Measurements from ENCODE around the gene UNK.

UNK gene

GRCh38 chr17:75844530-75845057, 60.0 kb downstream of the UNK start:
- peak overlapping the region; percentile 50 for H3K27ac ChIP-seq (ENCODE audit: low read length)
- peaks cover 23% of the 10 kb centered on the region for H3K36me3 ChIP-seq (replicated peaks; ENCODE audit: low read depth, low read length)
- H3K79me2 ChIP-seq (ENCODE audit: low read length) = no peaks in the 10 kb centered on the region
- TF ChIP-seq CTCF (IDR thresholded peaks at IDR 0.05; ENCODE audit: low read depth, low read length) (no peak), EZH2phosphoT487 (IDR thresholded peaks at IDR 0.05; ENCODE audit: low read depth) (no peak)
- peaks cover 20% of the 10 kb centered on the region for H3K4me1 ChIP-seq (ENCODE audit: low read length)
- no peaks in the 10 kb centered on the region for H3K27me3 ChIP-seq (ENCODE audit: low read depth, low read length)
- peak overlapping the region; percentile 94 for H3K4me2 ChIP-seq (ENCODE audit: low read length)
- peak overlapping the region; percentile 84 for H3K9ac ChIP-seq (ENCODE audit: low read length)
- H3K4me3 ChIP-seq (ENCODE audit: low read length) = peak overlapping the region; percentile 84
- H2AFZ ChIP-seq (ENCODE audit: low read depth, low read length) = no peak overlapping the region
- no peaks in the 10 kb centered on the region for H4K20me1 ChIP-seq (ENCODE audit: insufficient read depth, low read length)
- no peaks in the 10 kb centered on the region for H3K9me3 ChIP-seq (ENCODE audit: insufficient read depth, low read length)

DNA sequence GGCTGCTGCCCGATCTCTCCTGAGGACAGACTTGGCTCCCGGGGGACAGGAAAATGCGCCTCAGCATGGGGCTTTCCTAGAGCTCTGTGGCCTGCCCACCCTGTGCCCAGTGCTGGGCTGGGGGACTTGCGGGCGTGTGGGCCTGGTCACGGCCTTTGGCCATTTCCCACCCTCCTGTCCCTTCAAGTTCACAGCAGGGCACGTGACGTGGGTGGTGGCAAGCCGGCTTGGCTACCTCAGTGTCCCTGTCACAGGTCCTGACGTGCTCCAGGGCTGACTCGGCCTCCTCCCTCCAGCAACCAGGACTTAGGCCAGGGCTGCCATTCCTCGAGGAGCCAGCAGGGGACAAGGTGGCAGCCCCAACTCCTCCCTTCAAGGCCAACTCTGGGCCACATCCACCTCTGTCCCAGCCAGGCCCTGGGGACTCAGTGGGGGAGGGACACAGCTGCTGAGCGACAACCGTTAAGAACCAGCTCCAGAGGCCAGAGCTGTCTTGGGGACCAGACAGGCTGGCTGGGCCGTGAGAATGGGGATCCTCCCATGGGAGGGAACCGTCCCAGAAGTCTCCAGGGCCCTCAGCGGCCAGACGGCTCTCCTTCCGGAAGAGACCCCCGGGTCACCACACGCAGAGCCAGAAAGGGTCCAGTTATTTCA, 60.6 kb downstream of the UNK start:
- H3K27me3 ChIP-seq (ENCODE audit: low read depth, low read length) = no peaks in the 10 kb centered on the region
- peaks cover 26% of the 10 kb centered on the region for H3K36me3 ChIP-seq (replicated peaks; ENCODE audit: low read depth, low read length)
- peaks cover 20% of the 10 kb centered on the region for H3K4me1 ChIP-seq (ENCODE audit: low read length)
- no peak overlapping the region for H2AFZ ChIP-seq (ENCODE audit: low read depth, low read length)
- peak overlapping the region; percentile 84 for H3K9ac ChIP-seq (ENCODE audit: low read length)
- no peaks in the 10 kb centered on the region for H3K79me2 ChIP-seq (ENCODE audit: low read length)
- H4K20me1 ChIP-seq (ENCODE audit: insufficient read depth, low read length) = no peaks in the 10 kb centered on the region
- peak overlapping the region; percentile 84 for H3K4me3 ChIP-seq (ENCODE audit: low read length)
- TF ChIP-seq EZH2phosphoT487 (IDR thresholded peaks at IDR 0.05; ENCODE audit: low read depth) (no peak), CTCF (IDR thresholded peaks at IDR 0.05; ENCODE audit: low read depth, low read length) (peak; percentile 41)
- no peaks in the 10 kb centered on the region for H3K9me3 ChIP-seq (ENCODE audit: insufficient read depth, low read length)
- peak overlapping the region; percentile 94 for H3K4me2 ChIP-seq (ENCODE audit: low read length)
- no peak overlapping the region for H3K27ac ChIP-seq (ENCODE audit: low read length)

DNA sequence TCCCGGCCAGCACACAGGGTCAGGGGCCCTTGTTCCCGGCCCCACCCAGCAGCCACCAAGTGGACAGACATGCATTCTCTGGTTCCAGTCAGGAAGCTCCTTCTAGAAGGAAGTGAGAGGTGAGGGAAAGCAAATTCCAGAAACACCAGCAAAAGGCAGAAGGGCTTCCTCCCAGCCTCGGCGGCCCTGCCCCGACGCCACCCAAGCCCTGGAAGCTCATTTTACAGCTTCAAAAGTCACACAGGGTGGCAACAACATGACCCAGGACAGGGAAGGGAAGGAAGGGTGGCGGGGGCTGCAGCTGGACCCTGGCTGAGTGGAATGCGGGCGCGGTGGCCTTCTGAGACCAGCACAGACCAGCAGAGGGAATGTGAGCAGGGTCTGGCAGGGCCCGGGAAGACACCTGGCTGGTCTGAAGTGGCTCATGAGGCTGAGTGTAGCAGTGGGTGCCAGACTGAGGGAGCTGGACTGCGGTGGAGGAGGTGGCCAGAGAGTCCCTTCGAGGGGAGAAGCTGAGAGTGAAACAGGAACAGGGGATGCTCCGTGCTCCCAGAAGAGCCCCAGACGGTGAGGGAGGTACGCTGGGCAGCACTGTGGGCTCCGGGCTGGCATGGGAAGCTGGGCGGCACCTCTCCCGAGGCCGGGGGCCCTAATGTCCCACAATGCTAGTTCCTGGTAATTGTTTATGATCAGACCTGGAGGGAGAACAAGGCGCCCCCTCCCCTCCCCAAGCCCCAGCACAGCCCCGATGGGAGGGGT, 61.5 kb downstream of the UNK start:
- no peaks in the 10 kb centered on the region for H4K20me1 ChIP-seq (ENCODE audit: insufficient read depth, low read length)
- H3K27ac ChIP-seq (ENCODE audit: low read length) = no peak overlapping the region
- no peak overlapping the region for H3K4me3 ChIP-seq (ENCODE audit: low read length)
- H3K4me2 ChIP-seq (ENCODE audit: low read length) = no peak overlapping the region
- no peak overlapping the region for H3K9ac ChIP-seq (ENCODE audit: low read length)
- peaks cover 33% of the 10 kb centered on the region for H3K36me3 ChIP-seq (replicated peaks; ENCODE audit: low read depth, low read length)
- TF ChIP-seq CTCF (IDR thresholded peaks at IDR 0.05; ENCODE audit: low read depth, low read length) = no peak
- TF ChIP-seq EZH2phosphoT487 (IDR thresholded peaks at IDR 0.05; ENCODE audit: low read depth) = no peak
- H2AFZ ChIP-seq (ENCODE audit: low read depth, low read length) = no peak overlapping the region
- H3K9me3 ChIP-seq (ENCODE audit: insufficient read depth, low read length) = no peaks in the 10 kb centered on the region
- peaks cover 20% of the 10 kb centered on the region for H3K4me1 ChIP-seq (ENCODE audit: low read length)
- no peaks in the 10 kb centered on the region for H3K79me2 ChIP-seq (ENCODE audit: low read length)
- no peaks in the 10 kb centered on the region for H3K27me3 ChIP-seq (ENCODE audit: low read depth, low read length)

All from OCI-LY3 (cell line).